ENCODE measurements around the gene ADORA3. TPM values are rescaled to one million over a fixed set of nuclear protein-coding genes. Genes with fewer than 3 reads are reported as not detected.

Gene ADORA3
- polyA plus RNA-seq, 1 donor (not counting 4 experiments of a cell fraction or from before 2014, with no cell fraction given): not detected

DNA sequence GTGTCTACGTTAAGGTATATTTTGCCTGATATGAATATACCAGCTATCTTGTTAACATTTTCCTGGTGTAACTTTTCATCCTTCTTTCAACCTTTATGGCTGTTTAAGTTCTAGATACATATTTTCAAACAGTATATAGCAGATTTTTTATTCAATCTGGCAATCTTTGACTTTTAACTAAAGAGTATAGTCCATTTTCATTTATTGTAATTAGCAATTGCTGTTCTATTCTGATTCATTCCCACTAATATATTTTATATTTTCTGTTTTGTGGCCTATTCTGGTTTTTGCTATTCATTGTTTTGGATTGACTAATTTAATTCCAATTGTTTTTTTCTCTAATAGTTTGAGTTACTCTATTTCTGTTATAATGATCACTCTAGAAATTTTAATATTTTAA is 37.0 kb downstream of the ADORA3 start:
- H3K79me2 ChIP-seq (ENCODE audit: control insufficient read depth, insufficient read depth, low read length): no peaks in the 10 kb centered on the region
- H3K27me3 ChIP-seq (ENCODE audit: control insufficient read depth, extremely low read depth, insufficient read depth, low read length): no peaks in the 10 kb centered on the region
- no peak overlapping the region for H2AFZ ChIP-seq (ENCODE audit: control insufficient read depth, low read length)
- FAIRE-seq (no peak), DNase-seq (ENCODE audit: low read depth, low spot score) (no peak)
- no peak overlapping the region for H3K4me2 ChIP-seq (ENCODE audit: control insufficient read depth, extremely low read depth, insufficient read depth, low read depth, low read length)
- H3K9me1 ChIP-seq (ENCODE audit: control insufficient read depth, extremely low read depth, insufficient read depth, low read length): no peaks in the 10 kb centered on the region
- no peak overlapping the region for H3K27ac ChIP-seq (ENCODE audit: control insufficient read depth, insufficient read depth, low read length)
- dilution Hi-C loops (cut with MboI; ENCODE audit: extremely low pct_ligation_motif_present, low sequenced_read_pairs): no loop called here
- TF ChIP-seq, protein P1, sequence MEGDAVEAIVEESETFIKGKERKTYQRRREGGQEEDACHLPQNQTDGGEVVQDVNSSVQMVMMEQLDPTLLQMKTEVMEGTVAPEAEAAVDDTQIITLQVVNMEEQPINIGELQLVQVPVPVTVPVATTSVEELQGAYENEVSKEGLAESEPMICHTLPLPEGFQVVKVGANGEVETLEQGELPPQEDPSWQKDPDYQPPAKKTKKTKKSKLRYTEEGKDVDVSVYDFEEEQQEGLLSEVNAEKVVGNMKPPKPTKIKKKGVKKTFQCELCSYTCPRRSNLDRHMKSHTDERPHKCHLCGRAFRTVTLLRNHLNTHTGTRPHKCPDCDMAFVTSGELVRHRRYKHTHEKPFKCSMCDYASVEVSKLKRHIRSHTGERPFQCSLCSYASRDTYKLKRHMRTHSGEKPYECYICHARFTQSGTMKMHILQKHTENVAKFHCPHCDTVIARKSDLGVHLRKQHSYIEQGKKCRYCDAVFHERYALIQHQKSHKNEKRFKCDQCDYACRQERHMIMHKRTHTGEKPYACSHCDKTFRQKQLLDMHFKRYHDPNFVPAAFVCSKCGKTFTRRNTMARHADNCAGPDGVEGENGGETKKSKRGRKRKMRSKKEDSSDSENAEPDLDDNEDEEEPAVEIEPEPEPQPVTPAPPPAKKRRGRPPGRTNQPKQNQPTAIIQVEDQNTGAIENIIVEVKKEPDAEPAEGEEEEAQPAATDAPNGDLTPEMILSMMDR (optimal IDR thresholded peaks at IDR 0.05 in 1 of 3, IDR thresholded peaks at IDR 0.05 in 1 of 3, conservative IDR thresholded peaks at IDR 0.05 in 1 of 3; ENCODE audit: extremely low read depth in 1 of 3, insufficient read depth in 2 of 3, low read length in 3 of 3): no peak
- TF ChIP-seq EZH2 (IDR thresholded peaks at IDR 0.05; ENCODE audit: low read length): no peak
- H3K9me3 ChIP-seq (ENCODE audit: control insufficient read depth, low read depth, low read length): no peaks in the 10 kb centered on the region
- no peaks in the 10 kb centered on the region for H4K20me1 ChIP-seq (ENCODE audit: control insufficient read depth, extremely low read depth, insufficient read depth, low read length)
- H3K9ac ChIP-seq (ENCODE audit: control insufficient read depth, extremely low read depth, insufficient read depth, low read length): no peak overlapping the region
- peaks cover 3% of the 10 kb centered on the region for H3K4me1 ChIP-seq (ENCODE audit: control insufficient read depth, extremely low read depth, insufficient read depth, low read length)
- H3K36me3 ChIP-seq (ENCODE audit: control insufficient read depth in 2 of 2, extremely low read depth in 1 of 2, insufficient read depth in 2 of 2, low read length in 2 of 2): peaks cover 2 to 7% of the 10 kb centered on the region in 2 experiments
- H3K4me3 ChIP-seq (ENCODE audit: control insufficient read depth in 2 of 3, extremely low read depth in 1 of 3, insufficient read depth in 2 of 3, low read depth in 1 of 3, low read length in 3 of 3): no peak overlapping the region

DNA sequence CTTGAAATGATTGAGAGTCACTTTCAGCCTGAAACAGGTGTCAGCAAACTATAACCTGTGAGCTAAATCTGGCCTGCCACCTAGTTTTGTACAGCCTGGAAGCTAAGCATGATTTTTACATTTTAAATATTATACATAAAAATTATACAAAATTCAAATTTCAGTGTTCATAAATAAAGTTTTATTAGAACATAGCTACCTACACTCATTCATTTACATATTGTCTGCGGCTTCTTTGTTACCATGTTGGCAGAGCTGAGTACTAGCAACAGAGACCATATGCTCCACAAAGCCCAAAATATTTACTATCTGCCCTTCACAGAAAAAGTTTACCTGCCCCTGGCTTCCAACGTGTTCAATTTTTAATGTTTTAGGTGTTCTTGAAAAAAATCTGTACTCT is 37.7 kb downstream of the ADORA3 start:
- TF ChIP-seq, protein P1 (optimal IDR thresholded peaks at IDR 0.05 in 1 of 3, IDR thresholded peaks at IDR 0.05 in 1 of 3, conservative IDR thresholded peaks at IDR 0.05 in 1 of 3; ENCODE audit: extremely low read depth in 1 of 3, insufficient read depth in 2 of 3, low read length in 3 of 3): no peak
- no peak for TF ChIP-seq EZH2 (IDR thresholded peaks at IDR 0.05; ENCODE audit: low read length)
- no peaks in the 10 kb centered on the region for H4K20me1 ChIP-seq (ENCODE audit: control insufficient read depth, extremely low read depth, insufficient read depth, low read length)
- H3K9me1 ChIP-seq (ENCODE audit: control insufficient read depth, extremely low read depth, insufficient read depth, low read length): no peaks in the 10 kb centered on the region
- peaks cover 2 to 7% of the 10 kb centered on the region in 2 experiments for H3K36me3 ChIP-seq (ENCODE audit: control insufficient read depth in 2 of 2, extremely low read depth in 1 of 2, insufficient read depth in 2 of 2, low read length in 2 of 2)
- no peaks in the 10 kb centered on the region for H3K9me3 ChIP-seq (ENCODE audit: control insufficient read depth, low read depth, low read length)
- FAIRE-seq (no peak), DNase-seq (ENCODE audit: low read depth, low spot score) (no peak)
- no peaks in the 10 kb centered on the region for H3K27me3 ChIP-seq (ENCODE audit: control insufficient read depth, extremely low read depth, insufficient read depth, low read length)
- no peak overlapping the region for H3K27ac ChIP-seq (ENCODE audit: control insufficient read depth, insufficient read depth, low read length)
- dilution Hi-C loops (cut with MboI; ENCODE audit: extremely low pct_ligation_motif_present, low sequenced_read_pairs): no loop called here
- no peak overlapping the region for H3K4me2 ChIP-seq (ENCODE audit: control insufficient read depth, extremely low read depth, insufficient read depth, low read depth, low read length)
- no peak overlapping the region for H2AFZ ChIP-seq (ENCODE audit: control insufficient read depth, low read length)
- H3K4me1 ChIP-seq (ENCODE audit: control insufficient read depth, extremely low read depth, insufficient read depth, low read length): peaks cover 3% of the 10 kb centered on the region
- H3K9ac ChIP-seq (ENCODE audit: control insufficient read depth, extremely low read depth, insufficient read depth, low read length): no peak overlapping the region
- H3K4me3 ChIP-seq (ENCODE audit: control insufficient read depth in 2 of 3, extremely low read depth in 1 of 3, insufficient read depth in 2 of 3, low read depth in 1 of 3, low read length in 3 of 3): no peak overlapping the region
- no peaks in the 10 kb centered on the region for H3K79me2 ChIP-seq (ENCODE audit: control insufficient read depth, insufficient read depth, low read length)

Data from keratinocyte (primary cell).